ENCODE data around the gene ARPIN. TPM values are rescaled to one million over a fixed set of nuclear protein-coding genes. Genes with fewer than 3 reads are reported as not detected.
"Not testable (repeated sequence)": the region's sequence is repeated elsewhere in the genome, so short reads cannot be mapped to it uniquely, and the experiment has no call there.

Gene ARPIN
- total RNA-seq, 2 donors from 2014 or later, result 31.7 to 36.7 TPM

DNA sequence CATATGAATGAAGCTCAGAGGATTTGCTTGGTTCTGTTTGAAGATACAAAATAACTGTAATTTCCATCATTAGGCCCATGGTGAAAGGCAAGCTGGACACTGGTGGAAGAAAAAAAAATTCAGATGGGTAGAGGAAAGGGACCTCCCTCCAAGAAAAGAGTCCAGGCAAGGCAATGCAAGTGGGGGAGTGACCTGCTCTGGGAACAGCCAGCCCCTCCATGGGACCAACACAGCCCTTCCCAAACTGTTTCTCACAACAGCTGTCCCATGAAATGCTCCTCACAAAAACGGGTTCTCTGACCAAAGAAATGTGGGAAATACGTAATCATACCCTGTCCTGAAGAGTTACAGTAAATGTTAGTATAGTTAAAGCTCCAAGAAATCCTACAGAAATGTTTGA lies 14.6 kb downstream of the ARPIN start:
- no peaks in the 10 kb centered on the region for H3K27me3 ChIP-seq
- intact Hi-C loops (cut with DNase I), result no loop called here

DNA sequence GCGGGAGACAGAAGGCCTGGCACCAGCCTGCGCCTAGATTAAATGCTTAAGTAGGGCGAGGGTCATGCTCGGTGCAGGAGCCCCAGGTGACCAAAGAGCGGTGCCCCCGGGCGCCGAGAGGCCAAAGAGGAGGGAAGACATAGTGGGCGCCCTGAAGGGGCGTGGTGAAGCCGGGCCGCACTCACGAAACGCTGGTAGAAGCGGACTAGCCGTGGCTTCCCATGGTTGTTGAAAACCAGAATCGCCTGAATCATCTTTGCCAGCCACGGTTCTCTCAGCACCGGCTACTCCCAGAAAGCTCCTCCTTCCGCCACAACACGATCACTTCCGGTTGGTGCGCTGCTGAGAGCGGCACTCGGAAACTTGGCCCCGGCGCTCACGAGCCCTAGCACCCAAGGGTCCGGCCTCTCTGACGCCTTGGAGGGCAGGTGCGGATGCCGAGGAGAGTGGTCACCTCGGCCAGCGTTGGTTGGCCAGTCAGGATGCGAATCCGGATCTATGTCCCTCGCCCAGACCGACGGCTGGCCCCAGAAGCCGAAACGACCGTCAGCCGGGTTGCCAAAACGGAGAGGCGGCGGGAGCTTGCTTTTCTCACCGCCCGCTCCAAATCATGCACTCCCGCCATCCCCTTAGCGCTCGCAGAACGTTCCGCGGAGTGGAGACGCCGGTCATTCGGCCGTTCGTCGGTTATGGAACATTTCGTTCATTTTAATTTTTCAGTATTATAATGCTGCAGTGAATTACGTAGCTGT lies 18.9 kb downstream of the ARPIN start, which contains the start of gene AP3S2:
AP3S2 (minus strand) TSS at position 299 of the 752 bp plus-strand sequence; CDS start at position 254, 45 bp downstream.
- DNase-seq, result peak; percentile 94
- Histone ChIP-seq H3K27me3 (no peaks in the 10 kb centered on the region), H3K4me3 (peak within 1 kb of the TSS; percentile 79), H3K27ac (peak within 1 kb of the TSS; percentile 94), H3K9ac (ENCODE audit: low read depth in 2 of 2, low read length in 2 of 2) (peak within 1 kb of the TSS; percentile 85 to 92), H3K36me3 (no peaks in the 10 kb centered on the region), H3K9me3 (no peaks in the 10 kb centered on the region), H3K4me1 (peaks cover 4% of the 10 kb centered on the region)
- TF ChIP-seq, protein P1, sequence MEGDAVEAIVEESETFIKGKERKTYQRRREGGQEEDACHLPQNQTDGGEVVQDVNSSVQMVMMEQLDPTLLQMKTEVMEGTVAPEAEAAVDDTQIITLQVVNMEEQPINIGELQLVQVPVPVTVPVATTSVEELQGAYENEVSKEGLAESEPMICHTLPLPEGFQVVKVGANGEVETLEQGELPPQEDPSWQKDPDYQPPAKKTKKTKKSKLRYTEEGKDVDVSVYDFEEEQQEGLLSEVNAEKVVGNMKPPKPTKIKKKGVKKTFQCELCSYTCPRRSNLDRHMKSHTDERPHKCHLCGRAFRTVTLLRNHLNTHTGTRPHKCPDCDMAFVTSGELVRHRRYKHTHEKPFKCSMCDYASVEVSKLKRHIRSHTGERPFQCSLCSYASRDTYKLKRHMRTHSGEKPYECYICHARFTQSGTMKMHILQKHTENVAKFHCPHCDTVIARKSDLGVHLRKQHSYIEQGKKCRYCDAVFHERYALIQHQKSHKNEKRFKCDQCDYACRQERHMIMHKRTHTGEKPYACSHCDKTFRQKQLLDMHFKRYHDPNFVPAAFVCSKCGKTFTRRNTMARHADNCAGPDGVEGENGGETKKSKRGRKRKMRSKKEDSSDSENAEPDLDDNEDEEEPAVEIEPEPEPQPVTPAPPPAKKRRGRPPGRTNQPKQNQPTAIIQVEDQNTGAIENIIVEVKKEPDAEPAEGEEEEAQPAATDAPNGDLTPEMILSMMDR (IDR thresholded peaks at IDR 0.05), result no peak
- intact Hi-C loops (cut with DNase I), result no loop called here

More for the DNA sequence above, 14.6 kb downstream of the ARPIN start:
- Histone ChIP-seq H3K36me3 (no peaks in the 10 kb centered on the region), H3K27ac (no peak overlapping the region), H3K9me3 (no peaks in the 10 kb centered on the region), H3K9ac (ENCODE audit: low read depth in 2 of 2, low read length in 2 of 2) (no peak overlapping the region), H3K4me3 (no peak overlapping the region), H3K4me1 (peaks cover under 1% of the 10 kb centered on the region)
- DNase-seq, result no peak
- TF ChIP-seq, protein P1 (IDR thresholded peaks at IDR 0.05), result no peak

DNA sequence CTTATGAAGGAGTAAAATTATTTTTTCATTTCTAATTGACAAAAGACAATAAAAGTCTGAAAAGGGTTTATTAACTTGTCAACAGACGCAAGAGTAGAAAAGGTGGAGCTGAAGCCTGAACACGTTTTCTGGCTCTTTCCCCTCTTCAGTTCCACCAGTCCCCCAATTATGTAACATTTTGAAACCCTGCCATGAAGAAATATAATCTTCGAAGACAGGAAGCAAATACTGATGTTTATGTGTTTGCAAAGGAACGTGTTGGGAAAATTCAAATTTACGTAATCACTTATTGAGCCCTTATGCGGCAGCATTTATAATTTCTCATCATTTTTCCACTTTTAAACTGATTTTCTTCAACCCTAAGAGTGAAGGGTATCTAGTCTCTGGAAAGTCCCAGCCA lies 19.7 kb downstream of the ARPIN start:
- H3K27me3 ChIP-seq, result no peaks in the 10 kb centered on the region
- peak overlapping the region; percentile 85 to 92 for H3K9ac ChIP-seq (ENCODE audit: low read depth in 2 of 2, low read length in 2 of 2)
- no peak for DNase-seq
- H3K27ac ChIP-seq, result peak overlapping the region; percentile 94
- intact Hi-C loops (cut with DNase I), result no loop called here
- H3K36me3 ChIP-seq, result no peaks in the 10 kb centered on the region
- H3K4me1 ChIP-seq, result peaks cover 4% of the 10 kb centered on the region
- peak overlapping the region; percentile 79 for H3K4me3 ChIP-seq
- H3K9me3 ChIP-seq, result no peaks in the 10 kb centered on the region
- TF ChIP-seq, protein P1 (IDR thresholded peaks at IDR 0.05), result no peak

DNA sequence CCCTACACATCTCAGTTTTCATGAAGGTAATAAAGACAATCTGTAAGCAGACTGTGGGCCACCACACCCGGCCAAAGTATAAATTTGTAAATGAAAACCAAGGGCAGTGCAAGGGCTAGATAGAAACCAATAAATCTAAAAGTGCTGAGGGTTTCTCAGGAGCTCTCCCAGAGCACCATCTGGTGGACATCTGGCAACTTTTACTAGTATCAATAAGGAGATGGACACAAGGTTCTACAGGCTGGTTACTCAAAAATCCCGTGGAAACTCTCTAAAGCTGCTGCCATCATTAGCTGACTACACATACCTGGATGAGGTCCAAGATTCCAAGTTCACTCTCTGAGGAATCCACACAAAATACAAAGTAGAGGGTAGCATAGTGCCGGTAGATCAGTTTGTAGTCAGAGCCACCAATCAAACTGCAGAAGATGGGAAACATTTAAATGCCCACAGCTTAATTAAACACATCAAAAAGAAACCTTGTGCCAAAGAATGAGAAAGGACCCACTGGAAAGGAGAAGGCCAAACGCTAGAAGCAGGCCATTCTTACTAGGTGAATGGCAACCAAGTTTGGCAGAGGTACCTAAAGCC lies 24.4 kb downstream of the ARPIN start:
- Histone ChIP-seq H3K4me3 (no peak overlapping the region), H3K9ac (ENCODE audit: low read depth in 2 of 2, low read length in 2 of 2) (no peak overlapping the region), H3K9me3 (no peaks in the 10 kb centered on the region)

DNA sequence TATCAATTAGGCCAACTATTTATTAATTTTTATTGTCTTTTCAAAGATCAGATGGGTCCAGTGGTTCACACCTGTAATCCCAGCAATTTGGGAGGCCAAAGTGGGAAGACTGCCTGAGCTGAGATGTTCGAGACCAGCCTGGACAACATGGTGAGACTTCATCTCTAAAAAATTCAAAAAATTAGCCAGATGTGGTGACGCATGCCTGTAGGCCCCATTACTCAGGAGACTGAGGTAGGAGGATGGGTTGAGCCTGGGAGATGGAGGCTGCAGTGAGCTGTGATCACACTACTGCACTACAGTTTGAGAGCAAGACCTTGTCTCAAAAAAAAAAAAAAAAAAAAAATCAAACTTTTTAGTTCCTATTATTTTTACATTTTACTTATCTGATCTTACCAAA lies 27.1 kb downstream of the ARPIN start:
- no peaks in the 10 kb centered on the region for H3K4me1 ChIP-seq
- H3K9me3 ChIP-seq, result no peaks in the 10 kb centered on the region
- H3K4me3 ChIP-seq, result no peak overlapping the region
- intact Hi-C loops (cut with DNase I), result no loop called here
- H3K27me3 ChIP-seq, result no peaks in the 10 kb centered on the region
- TF ChIP-seq, protein P1 (IDR thresholded peaks at IDR 0.05), result no peak
- H3K27ac ChIP-seq, result no peak overlapping the region
- peaks cover 12% of the 10 kb centered on the region for H3K36me3 ChIP-seq
- DNase-seq, result no peak
- no peak overlapping the region for H3K9ac ChIP-seq (ENCODE audit: low read depth in 2 of 2, low read length in 2 of 2)

More for the DNA sequence above, 24.4 kb downstream of the ARPIN start:
- intact Hi-C loops (cut with DNase I), result no loop called here
- Histone ChIP-seq H3K4me1 (peaks cover 4% of the 10 kb centered on the region), H3K36me3 (peaks cover 12% of the 10 kb centered on the region), H3K27ac (no peak overlapping the region), H3K27me3 (no peaks in the 10 kb centered on the region)
- peak; percentile 60 for DNase-seq
- TF ChIP-seq, protein P1 (IDR thresholded peaks at IDR 0.05), result peak; percentile 25

DNA sequence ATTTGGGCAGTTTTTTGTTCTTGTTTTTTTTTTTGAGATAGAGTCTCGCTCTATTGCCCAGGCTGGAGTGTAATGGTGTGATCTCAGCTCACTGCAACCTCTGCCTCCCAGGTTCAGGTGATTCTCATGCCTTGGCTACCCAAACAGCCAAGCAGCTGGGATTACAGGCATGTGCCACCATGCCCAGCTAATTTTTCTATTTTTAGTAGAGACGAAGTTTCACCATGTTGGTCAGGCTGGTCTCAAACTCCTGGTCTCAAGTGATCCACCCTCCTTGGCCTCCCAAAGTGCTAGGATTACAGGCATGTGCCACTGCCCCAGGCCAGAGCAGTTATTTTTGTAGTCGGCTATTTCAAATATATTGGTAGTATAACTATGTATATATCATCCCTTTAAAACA lies 27.6 kb downstream of the ARPIN start:
- H3K4me1 ChIP-seq; DNase-seq; H3K27ac ChIP-seq; H3K9me3 ChIP-seq; H3K27me3 ChIP-seq; intact Hi-C loops (cut with DNase I); H3K4me3 ChIP-seq; H3K9ac ChIP-seq (ENCODE audit: low read depth in 2 of 2, low read length in 2 of 2): not testable (repeated sequence)
- H3K36me3 ChIP-seq, result peaks cover 12% of the 10 kb centered on the region

Data from colonic mucosa (tissue), 4 donors.